T follicular helper cell (primary cell): ENCODE data around the gene ZNF644.
"Not testable (repeated sequence)": the region's sequence is repeated elsewhere in the genome, so short reads cannot be mapped to it uniquely, and the experiment has no call there.

Experiments used
- DNase-seq: peaks from one replicate; pipeline ENCODE4 v3.0.0-alpha.2; 2020; ENCODE audit warnings: low read depth
- total RNA-seq, 2 experiments: gene quantifications; one replicate each; lab custom pipeline; 2026; lab: John Stamatoyannopoulos, UW

ZNF644 gene
- total RNA-seq: 140 to 174 reads per million in 2 experiments

GRCh38 chr1:91021686-91022517 is at the start of gene ZNF644:
TSS of gene ZNF644 (minus strand) at chr1:91022035. CDS start at chr1:90982353, 39,682 bp downstream.
- peak; percentile 84 for DNase-seq

- DNase-seq: no peak
Observed at GRCh38 chr1:91070298-91070697, 48.5 kb upstream of the ZNF644 start.

- DNase-seq: no peak
Observed at GRCh38 chr1:91066538-91066937, 44.7 kb upstream of the ZNF644 start.

- DNase-seq: no peak
Observed at GRCh38 chr1:91065337-91065736, 43.5 kb upstream of the ZNF644 start.

- DNase-seq: not testable (repeated sequence)
Observed at GRCh38 chr1:91063403-91063802, 41.6 kb upstream of the ZNF644 start.

GRCh38 chr1:91059157-91059556 is 37.3 kb upstream of the ZNF644 start:
- DNase-seq: no peak

- DNase-seq: no peak
Observed at GRCh38 chr1:91057784-91058183, 35.9 kb upstream of the ZNF644 start.

- DNase-seq: no peak
Observed at GRCh38 chr1:91054780-91055481, 33.1 kb upstream of the ZNF644 start.

- no peak for DNase-seq
Observed at GRCh38 chr1:91053630-91054029, 31.8 kb upstream of the ZNF644 start.

- DNase-seq: not testable (repeated sequence)
Observed at GRCh38 chr1:91049551-91049950, 27.7 kb upstream of the ZNF644 start.

- no peak for DNase-seq
Observed at GRCh38 chr1:91046766-91047165, 24.9 kb upstream of the ZNF644 start.

- no peak for DNase-seq
Observed at GRCh38 chr1:91045284-91045683, 23.4 kb upstream of the ZNF644 start.

- not testable (repeated sequence) for DNase-seq
Observed at GRCh38 chr1:91044776-91045175, 22.9 kb upstream of the ZNF644 start.

GRCh38 chr1:91042372-91042771 is 20.5 kb upstream of the ZNF644 start:
- DNase-seq: not testable (repeated sequence)

GRCh38 chr1:91038582-91038981 is 16.7 kb upstream of the ZNF644 start:
- no peak for DNase-seq

GRCh38 chr1:91036894-91037829 is 15.3 kb upstream of the ZNF644 start:
- no peak for DNase-seq

GRCh38 chr1:91032349-91032748 is 10.5 kb upstream of the ZNF644 start:
- DNase-seq: no peak

- no peak for DNase-seq
Observed at GRCh38 chr1:91031081-91031480, 9.2 kb upstream of the ZNF644 start.

- no peak for DNase-seq
Observed at GRCh38 chr1:91026777-91027176, 4.9 kb upstream of the ZNF644 start.

- no peak for DNase-seq
Observed at GRCh38 chr1:91026320-91026719, 4.5 kb upstream of the ZNF644 start.

GRCh38 chr1:91024481-91025119 is 2.8 kb upstream of the ZNF644 start:
- DNase-seq: no peak
